GM19023 (cell line): Measurements from ENCODE around the gene KCNS1.

ENCODE experiments used
- ATAC-seq: cut with Tn5 transposase; IDR thresholded peaks from one replicate; pipeline ENCODE4 v1.9.1; 2021; ENCODE audit warnings: mild to moderate bottlenecking, moderate library complexity; ENCODE audit not compliant: unreplicated experiment

Gene KCNS1

DNA sequence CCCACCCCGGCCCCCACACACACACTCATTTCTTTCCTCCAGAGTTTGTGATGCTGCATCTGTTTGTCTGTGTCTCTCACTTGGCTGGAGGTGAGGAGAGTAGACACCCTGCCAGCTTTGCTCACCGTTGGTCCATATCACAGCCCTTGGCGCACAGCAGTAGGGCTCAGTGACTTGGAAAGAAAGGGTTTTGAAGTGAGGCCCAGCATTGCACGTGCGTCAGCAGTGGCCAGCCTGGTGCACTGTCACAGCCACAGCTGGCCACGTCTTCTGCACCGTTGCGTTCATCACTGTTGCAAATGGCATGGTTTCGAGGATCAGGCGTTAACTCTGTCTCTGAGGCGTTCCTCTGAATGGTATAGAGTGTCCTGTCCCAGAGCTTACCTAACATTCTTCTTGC lies 10.4 kb upstream of the KCNS1 start:
- no peak for ATAC-seq

DNA sequence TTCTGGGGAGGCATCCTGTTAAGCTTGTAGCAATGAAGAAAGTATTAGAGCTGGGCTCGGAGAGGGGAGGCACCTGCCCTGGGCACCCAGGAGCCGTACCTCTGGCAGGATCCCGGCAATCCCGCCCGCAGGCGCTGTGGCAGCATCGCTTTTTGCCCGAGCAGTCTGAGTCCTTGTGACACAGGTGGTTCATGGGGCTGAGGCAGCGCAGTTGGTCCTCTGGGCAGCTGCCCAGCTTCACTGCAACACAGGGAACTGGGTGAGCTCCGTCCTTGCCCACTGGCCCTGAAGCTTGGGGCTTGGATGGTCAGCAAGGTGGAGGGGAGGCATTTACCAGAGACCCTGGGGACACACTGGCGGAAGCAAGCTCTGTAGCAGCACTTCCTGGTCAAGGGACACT lies 9.4 kb upstream of the KCNS1 start:
- ATAC-seq = no peak

DNA sequence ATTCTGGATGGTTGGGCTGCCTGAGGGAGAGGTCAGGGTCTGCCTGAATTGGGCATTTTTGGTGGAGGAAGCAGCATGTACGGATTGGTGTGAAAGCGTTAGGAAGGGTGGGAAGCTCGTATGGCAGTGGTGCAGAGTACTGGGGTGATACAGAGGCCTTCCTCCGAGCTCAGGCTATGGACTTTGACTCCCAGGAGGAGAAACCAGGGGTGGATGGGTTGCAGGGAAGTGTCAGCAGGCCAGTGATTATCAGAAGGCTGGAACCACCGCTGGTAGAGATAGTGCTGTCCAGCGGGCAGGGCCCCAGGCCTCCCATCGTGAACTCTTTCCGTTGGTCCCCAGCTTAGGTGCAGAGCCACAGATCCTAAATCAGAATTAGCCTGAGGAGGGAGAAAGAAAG lies 8.7 kb upstream of the KCNS1 start:
- no peak for ATAC-seq

DNA sequence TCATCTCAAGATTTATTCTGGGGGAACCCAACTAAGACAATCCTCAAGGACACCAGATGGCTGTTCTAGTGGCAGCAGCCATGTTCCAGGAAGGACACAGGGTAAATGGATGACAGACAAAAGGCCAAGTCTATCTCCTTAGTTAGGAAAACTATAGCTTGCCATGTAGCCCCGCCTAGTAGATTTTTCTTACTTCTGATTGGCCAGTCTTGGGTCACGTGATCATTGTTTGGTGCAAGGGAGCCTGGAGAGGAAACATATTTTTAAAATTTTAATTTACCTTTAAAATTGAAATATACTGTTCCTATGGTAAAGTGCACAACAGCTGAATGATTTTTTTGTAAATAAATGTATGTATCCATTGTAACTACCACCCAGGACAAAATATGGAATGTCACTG lies 4.4 kb upstream of the KCNS1 start:
- no peak for ATAC-seq

DNA sequence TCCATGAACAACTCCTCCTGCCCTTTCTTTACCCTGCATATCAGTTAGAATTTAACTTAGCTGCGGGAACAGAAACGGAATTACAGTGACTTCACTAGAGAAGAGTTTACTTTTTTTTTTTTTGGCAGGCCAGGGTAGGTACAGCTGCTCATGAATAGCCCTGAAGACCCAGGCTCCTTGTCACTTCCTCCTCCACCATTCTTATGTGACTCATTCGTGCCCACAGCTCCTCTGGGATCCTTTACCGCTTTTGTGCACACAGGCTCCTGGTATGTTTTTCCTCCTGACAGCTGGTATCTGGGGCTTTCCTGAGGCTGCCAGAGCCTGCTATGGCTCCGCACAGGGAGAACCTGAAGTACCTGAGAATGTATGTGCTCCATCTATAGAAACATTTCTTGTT lies 3.9 kb upstream of the KCNS1 start:
- ATAC-seq = no peak

DNA sequence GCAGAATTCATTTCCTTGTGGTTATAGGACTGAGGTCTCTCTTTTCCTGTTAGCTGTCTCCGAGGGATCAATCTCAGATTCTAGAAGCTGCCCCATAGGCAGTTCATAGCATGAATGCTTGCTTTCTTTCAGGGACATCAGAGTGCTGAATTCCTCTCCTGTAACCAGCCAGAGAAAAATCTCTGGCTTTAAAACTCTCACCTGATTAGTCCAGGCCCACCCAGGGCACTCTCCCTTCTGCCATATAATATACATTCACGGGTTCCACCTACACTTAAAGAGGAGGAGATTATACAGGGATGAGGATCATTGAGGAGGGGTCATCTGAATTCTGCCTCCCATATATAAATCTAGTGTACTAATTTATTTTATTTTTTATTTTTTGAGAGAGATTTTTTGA lies 2.1 kb upstream of the KCNS1 start:
- no peak for ATAC-seq

DNA sequence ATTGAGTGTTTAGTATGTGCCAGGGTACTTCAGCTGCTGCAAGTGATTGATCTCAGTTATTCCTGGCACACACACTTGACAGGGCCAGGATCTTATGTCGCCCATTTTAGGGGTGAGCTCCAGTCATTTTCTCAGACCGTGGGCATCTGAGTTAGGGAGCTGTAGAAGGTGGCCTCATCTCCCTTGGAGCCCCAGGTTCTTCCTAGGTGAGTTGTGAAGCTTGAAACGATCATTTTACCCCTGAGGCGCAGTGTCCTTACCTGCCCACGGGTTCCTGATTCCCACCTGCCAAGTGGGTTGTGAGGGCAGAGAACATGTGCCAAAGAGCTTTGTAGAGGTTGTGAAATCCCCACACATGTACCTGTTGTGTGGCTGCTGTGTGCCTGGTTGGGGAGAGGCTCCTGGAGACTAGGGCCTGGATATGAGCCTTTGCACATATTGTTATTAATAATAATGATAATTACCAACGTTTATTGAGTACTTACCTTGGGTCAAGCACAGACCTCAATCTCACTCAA lies 465 bp upstream of the KCNS1 start:
- no peak for ATAC-seq

DNA sequence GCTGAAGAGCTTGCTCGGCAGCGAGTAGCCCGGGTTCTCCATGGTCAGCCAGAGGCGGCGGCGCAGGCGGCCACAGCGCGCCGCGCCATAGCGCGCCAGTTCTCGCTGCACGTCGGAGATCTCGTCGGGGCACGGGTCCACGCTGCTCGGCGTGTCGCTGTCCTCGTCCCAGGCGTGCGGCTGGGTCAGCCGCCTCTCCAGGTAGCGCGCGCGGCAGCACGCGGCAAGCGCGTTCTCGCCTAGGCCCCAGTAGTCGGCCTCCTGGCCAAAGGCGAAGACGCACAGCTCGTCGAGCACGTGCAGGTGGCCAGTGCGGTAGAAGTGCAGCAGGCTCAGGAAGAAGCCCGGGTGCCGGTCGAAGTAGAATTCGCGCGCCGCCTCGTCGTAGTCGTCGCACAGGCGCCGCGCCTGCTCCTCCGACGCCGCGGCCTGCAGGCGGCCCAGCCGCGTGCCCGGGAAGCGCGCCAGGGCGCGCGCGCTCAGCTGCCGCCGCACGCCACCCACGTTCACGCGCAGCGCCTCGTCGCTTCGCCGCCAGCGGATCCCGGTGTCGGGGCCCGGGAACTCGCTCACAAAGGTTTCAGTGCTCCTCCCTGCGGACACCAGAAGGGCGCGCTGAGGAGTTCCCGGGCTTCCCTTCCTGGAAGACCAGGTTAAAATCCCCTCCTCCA lies 2.7 kb downstream of the KCNS1 start:
- no peak for ATAC-seq

DNA sequence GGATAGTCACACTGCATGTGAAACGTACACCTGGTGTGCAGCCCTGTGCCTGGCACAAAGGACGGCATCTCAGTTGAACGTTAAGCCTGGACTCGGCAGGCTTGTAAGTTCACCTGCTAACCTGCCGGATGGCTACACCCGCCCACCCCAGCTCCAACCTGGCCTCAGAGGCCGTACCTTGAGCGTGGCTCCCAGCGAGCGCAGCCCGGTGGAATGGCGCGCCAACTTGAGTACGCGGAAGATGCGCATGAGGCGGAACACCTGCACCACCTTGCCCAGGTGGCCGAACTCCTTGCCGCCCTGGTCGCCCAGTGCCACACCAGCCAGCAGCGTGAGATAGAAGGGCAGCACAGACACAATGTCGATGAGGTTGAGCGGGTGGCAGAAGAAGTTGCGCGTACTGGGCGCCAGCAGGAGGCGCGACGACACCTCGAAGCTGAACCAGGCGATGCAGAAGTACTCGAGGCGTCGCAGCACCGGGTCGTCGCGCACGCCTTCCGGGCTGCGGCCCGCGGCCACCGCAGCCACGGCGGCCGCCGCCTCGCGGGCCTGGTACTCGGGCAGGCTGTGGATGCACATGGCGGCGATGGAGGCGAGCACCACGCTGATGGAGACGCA lies 3.3 kb downstream of the KCNS1 start:
- no peak for ATAC-seq

DNA sequence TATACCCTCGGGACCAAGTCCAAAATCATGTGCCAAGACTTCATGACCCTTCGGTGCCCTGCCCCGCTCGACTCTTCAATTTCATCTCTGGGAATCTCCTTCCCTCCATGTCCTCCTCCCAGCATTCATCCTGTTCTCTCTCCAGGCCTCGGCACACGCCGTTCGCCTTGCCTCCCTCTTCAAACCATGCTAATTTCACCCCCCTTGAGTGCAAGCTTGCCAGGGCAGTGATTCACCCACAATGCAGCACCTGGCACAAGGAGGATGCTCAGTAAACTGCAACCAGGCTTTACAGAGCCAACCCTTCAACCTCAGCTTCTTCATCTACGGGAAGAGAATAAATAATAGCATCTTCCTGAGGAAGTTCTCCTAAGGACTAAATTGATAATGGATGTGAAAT lies 4.1 kb downstream of the KCNS1 start:
- ATAC-seq = no peak

DNA sequence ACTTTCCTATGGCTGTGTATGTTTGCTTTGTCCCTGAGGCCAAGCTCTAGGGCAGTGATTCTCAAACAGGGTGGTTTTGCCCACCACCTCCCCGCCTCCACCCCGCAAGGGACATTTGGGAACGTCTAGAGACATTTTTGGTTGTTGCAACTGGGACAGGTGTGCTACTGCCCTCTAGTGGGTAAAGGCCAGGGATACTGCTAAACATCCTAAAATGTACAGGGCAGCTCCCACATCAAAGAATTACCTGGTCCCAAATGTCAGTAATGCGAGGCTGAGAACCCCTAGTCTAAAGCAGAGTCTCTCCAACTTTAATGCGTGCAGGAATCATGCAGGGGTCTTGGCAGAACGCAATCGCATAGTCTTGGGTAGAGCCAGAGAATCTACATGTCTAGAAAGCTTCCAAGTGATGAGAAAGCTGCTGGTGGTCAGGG lies 5.1 kb downstream of the KCNS1 start:
- ATAC-seq = no peak

DNA sequence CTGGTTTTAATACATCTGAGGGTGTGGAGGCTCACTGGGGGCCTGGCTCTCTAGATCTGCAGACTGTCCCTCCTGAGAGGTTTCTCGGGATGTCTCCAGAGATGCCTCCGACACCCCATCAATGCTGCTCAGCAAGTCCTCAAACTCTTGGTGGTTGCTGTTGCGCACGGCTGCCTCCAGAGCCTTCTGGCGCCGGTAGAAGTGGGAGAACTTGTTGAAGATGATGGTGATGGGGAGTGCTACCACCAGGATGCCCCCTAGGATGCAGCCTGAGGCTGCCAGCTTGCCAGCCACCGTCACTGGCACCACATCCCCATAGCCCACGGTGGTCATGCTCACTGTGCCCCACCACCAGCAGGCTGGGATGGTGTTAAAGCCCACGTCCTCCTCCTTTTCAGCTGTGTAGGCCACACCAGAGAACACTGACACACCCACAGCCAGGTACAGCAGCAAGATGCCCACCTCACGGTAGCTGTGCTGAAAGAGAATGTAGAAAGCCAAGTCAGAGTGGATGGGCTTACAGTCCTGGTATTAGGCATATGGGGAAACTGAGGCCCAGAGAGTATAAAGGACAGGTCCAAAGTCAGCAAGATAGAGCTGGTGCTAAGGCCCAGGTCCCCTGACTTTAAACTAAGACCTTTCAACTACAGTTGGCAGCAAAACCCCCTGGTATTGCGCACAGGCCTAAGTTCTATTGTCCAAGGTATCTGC lies 5.9 kb downstream of the KCNS1 start:
- ATAC-seq = no peak

DNA sequence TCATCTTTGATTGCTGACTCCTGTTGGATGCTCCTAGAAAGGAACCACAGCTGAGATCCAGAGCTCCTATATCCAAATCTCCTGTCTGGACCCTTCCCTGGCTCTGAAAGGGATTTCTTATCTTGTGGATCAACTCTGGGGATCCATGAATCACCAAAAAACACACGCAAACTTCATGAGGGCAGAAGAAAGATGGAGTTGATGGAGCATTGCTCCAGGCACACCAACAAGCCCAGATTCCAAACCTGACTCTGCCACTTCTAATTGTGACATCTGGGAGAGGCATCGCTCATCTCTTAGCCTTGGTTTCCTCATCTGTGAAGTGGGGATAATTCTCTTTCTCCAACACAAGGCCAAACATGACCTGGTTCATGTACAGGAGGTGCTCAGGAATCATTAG lies 6.7 kb downstream of the KCNS1 start:
- no peak for ATAC-seq

DNA sequence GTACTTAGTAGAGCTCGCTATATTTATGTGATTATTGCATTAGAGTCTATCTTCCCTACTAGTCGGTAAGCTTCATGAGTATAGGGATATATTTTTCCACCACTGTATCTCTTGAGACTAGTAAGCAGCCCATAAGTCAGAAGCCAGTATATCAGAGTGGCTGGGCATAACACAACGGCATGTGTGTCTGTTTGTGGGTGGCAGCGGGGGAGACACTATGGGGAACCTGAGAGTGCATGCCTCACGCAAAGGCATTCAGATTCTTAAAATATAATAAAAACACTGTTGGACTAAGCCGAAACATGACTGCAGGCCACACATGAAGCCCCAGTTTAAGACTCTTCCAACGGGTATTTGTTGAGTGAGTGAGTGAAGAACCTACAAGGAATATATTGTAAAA lies 8.0 kb downstream of the KCNS1 start:
- ATAC-seq = no peak

DNA sequence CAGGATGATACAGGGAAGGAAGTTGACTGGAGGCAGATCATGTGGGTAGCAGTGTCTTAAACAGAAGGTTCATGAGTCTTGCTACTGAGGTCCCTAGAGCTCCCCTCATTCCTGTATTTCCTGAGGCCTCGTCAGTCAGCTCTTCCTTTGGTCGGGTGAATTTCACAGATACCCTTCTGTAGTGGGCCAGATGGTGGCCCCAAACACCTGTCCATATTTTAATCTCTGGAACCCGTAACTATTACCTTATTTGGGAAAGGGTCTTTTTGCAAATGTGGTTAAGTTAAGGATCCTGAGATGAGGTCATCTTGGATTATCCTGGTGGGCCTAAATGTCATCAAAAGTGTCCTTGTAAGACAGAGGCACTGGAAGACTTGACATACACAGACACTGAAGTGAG lies 9.6 kb downstream of the KCNS1 start:
- no peak for ATAC-seq

DNA sequence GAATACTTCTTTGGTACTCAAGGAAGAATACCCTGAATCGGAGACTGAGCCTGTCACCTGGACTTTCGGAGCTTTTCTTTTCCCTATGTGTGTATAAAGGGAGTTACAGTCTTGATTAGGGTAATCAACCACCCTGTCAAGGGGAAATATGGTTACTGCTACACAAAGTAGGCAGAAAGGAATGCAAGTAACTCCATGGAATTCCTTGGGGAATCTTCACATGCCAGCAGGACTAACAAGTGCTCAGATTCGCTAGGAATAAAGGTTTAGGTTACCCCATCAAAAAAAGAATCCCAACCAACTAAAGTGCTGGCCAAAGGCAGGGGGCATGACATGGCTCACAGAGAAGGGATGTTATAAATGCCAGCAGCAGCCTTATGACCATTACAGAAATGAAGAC lies 10.4 kb downstream of the KCNS1 start:
- no peak for ATAC-seq

DNA sequence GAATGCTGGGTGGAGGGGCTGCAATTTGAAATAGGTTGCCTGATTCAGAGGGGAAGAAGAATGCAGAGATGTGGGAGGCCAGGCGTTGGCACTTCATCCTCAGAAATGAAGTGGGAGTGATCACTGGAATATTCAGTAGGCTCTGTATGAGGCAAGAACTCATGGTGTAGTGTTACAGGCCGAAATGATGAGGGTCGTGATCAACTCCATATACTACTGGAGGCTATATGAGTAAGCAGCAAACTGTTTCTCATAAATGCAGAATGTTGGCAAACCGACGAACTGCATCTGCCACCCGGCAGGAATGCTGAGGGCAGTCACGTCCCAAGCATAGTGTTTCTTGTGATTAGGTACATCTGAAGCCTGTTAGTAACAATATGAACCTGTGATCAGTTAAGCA lies 12.7 kb downstream of the KCNS1 start:
- no peak for ATAC-seq

DNA sequence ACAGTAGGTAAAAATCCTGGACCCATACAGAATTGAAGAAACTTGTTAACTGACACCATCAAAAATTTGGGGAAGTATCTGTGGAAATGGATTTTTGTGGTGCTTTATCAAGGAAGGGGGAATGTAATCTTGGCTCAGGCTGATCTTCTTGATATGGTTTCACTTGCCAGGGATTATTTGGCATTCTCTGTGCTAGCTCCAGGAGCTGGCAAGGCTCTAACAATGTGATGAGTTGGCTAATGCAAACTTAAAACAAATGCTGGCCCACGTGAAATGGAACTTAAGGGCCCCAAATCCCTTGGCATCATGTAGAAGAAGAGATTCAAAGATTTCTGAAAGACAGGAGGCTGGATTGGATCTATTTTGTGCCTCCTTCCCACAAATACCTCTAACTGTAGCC lies 13.1 kb downstream of the KCNS1 start:
- no peak for ATAC-seq

DNA sequence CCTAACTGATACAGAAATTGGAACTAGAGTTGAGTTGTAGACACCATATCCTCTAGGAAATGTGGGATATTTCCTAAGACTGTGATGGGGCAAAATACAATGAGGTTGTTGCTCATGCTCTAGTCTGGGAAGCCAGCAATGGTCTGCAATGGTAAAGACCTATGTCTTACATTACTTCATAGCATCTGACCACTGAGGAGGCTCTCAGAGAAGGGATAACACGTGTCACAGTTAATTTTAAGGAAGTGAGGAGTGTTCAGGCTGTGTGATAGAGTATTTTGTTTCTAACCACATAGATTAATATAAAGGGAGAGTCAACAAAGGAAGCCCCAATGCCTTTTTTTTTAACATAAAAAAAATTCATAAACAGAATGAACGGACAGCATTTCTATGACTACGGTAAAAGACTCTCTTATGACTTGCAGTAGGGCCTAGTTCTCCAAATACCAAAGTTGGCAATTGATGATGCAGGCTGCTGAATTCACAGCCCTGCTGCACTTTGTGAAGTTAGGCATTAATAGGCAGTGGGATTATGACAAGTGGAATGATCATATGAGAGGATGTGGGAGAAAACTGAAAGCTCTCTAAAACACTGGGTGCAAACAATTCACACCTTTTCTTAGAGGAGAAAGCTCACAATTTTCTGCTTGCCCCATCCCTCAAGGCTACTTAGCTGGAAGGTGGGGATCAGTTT lies 13.7 kb downstream of the KCNS1 start:
- no peak for ATAC-seq

DNA sequence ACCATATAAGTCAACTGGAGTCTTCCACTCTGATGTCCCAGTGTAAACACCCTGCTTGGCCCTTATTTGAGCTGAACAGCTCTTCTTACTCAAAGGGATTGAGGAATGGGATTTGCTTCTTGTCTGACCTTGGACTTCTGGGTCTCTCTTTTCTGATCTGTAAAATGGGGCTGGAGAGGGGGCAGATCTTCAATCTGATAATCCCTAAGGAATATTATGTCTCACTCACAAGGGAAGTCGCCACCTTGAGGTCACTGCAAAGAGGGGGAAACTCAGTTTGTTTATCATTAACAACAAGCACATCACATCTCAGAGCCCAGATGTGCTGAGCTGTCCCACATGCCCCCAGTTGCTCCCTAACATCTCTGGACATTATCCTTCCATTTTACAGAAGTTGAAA lies 15.1 kb downstream of the KCNS1 start:
- no peak for ATAC-seq

DNA sequence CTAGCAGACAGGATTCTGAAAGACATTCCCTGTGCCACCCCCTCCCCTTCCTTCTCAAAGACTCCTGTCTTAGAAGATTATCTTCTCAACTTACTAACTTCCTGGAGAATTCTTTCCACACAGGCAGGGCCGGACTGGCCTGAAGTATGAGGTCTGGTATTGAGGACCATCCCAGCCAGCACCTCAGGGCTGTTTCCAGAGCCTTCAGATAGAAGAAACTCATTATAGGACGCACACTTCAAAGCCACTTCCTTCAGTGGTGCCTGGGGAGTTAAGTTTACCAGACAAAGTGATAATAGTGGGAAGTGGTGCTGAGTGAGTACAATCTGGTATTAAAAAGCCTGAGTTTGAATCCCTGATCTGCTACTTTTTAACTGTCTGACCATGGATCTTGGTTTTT lies 15.6 kb downstream of the KCNS1 start:
- no peak for ATAC-seq

DNA sequence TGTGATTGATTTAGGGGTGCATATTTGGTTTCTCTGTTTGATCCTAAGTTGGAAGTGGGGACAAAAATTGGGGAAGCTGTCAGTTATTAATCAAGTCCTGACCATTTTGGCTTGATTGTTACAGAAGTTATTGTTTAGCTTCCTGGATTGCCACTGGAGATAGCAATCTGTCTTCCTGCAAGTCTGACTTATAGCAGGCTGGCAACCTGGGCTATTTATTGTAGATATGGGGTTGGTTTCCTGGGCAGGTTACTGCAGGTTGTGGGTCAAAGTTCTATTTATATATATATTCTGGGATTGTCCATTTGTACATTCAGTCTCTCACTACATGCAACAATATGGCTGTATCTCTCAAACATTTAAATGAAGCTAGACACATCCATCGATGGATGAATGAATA lies 17.8 kb downstream of the KCNS1 start:
- no peak for ATAC-seq
